CD4-positive, CD25-positive, alpha-beta regulatory T cell (primary cell): ENCODE data around the gene UBE2Q2. TPM values are rescaled to one million over a fixed set of nuclear protein-coding genes. Genes with fewer than 3 reads are reported as not detected.
"Not testable (repeated sequence)": the region's sequence is repeated elsewhere in the genome, so short reads cannot be mapped to it uniquely, and the experiment has no call there.

Source experiments
- ATAC-seq, 2 donors: fragments of 150-1000 bp; cut with Tn5 transposase; one replicate each; pipeline ENCODE4 v1.10.0; 2021; ENCODE audit warnings: low read depth in 2 of 2, moderate number of reproducible peaks in 2 of 2, moderate library complexity in 1 of 2
- DNase-seq, 3 donors: peaks; one replicate each; pipeline versions ENCODE4 v3.0.0 to v3.0.0-alpha.2; 2012 to 2022; ENCODE audit warnings: mixed read lengths in 1 of 3
- H3K27ac ChIP-seq: one replicate; pipeline ENCODE4 v1.7.0; 2013; ENCODE audit warnings: mild to moderate bottlenecking, low read length; ENCODE audit not compliant: insufficient read depth, poor library complexity, severe bottlenecking
- H3K27me3 ChIP-seq: one replicate; pipeline ENCODE4 v1.7.0; 2013; ENCODE audit warnings: low read length; ENCODE audit not compliant: control insufficient read depth, insufficient read depth
- H3K36me3 ChIP-seq: one replicate; pipeline ENCODE4 v1.7.0; 2013; ENCODE audit warnings: mild to moderate bottlenecking, low read length, moderate library complexity; ENCODE audit not compliant: control insufficient read depth, insufficient read depth
- H3K4me1 ChIP-seq: 2 replicates; pipeline ENCODE4 v1.7.0; 2013; ENCODE audit warnings: mild to moderate bottlenecking, low read length; ENCODE audit not compliant: insufficient read depth, control insufficient read depth, poor library complexity, severe bottlenecking
- H3K4me3 ChIP-seq: one replicate; pipeline ENCODE4 v1.7.0; 2013; ENCODE audit warnings: low read depth, mild to moderate bottlenecking, low read length, moderate library complexity
- H3K9me3 ChIP-seq, 2 experiments: 1 replicate in 1 of 2; 2 replicates in 1 of 2; pipeline ENCODE4 v1.7.0; 2013; ENCODE audit warnings: low read length in 2 of 2, mild to moderate bottlenecking in 1 of 2, moderate library complexity in 1 of 2; ENCODE audit not compliant: control insufficient read depth in 2 of 2
- H3K27ac Mint-ChIP-seq, 3 donors: one replicate each; pipeline ENCODE4 v1.8.0; 2020 to 2022; ENCODE audit warnings: mild to moderate bottlenecking in 3 of 3, mixed read lengths in 3 of 3, moderate library complexity in 2 of 3
- H3K27me3 Mint-ChIP-seq: one replicate; pipeline ENCODE4 v1.8.0; 2022; ENCODE audit warnings: mild to moderate bottlenecking, mixed read lengths
- H3K36me3 Mint-ChIP-seq: one replicate; pipeline ENCODE4 v1.8.0; 2020; ENCODE audit warnings: mixed read lengths
- H3K4me1 Mint-ChIP-seq, 4 donors: one replicate each; pipeline ENCODE4 v1.8.0; 2020 to 2022; ENCODE audit warnings: mixed read lengths in 4 of 4, mild to moderate bottlenecking in 1 of 4
- H3K4me3 Mint-ChIP-seq, 4 donors: one replicate each; pipeline ENCODE4 v1.8.0; 2020 to 2022; ENCODE audit warnings: mild to moderate bottlenecking in 4 of 4, mixed read lengths in 4 of 4, moderate library complexity in 3 of 4
- H3K9me3 Mint-ChIP-seq, 7 donors: one replicate each; pipeline ENCODE4 v1.8.0; 2020 to 2022; ENCODE audit warnings: mixed read lengths in 7 of 7, mild to moderate bottlenecking in 3 of 7, moderate library complexity in 2 of 7
- polyA plus RNA-seq, 4 donors: library from polyadenylated mRNA; unstranded; fragments of 300-500 nt; fragmentation: Illumina TruSeq; gene quantifications; one replicate each; pipeline ENCODE4 v1.2.3, GENCODE V29; 2021
- total RNA-seq: library from RNA; stranded (reverse); gene quantifications from one replicate; pipeline ENCODE4 v1.2.3, GENCODE V29; 2022

The UBE2Q2 gene
- total and polyA plus RNA-seq, 5 donors from 2014 or later, result 27.8 to 32.5 (median 29.5) TPM

DNA sequence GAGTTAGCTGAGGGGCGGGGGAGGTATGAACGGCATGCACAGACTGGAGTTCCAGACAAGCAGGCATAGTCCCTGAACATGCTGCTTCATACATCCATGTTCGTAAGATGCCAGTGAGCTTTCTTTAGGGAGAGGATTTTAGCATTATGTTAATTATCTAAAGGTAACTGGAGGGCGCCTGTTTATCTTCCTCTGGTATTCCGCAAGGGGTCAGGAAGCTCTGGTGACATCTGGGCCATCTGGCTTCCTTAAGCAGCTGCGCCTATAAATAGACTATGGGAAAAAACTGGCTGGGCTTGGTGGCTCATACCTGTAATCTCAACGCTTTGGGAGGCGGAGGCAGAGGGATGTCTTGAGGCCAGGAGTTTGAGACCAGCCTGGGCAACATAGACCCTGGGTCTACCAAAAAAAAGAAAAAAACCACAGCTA is 58.9 kb downstream of the UBE2Q2 start:
- H3K4me3 ChIP-seq, result no peak overlapping the region
- Mint-ChIP-seq H3K36me3 (peaks cover 3% of the 10 kb centered on the region), H3K27me3 (peaks cover 4% of the 10 kb centered on the region), H3K9me3 (no peaks in the 10 kb centered on the region), H3K27ac (peak overlapping the region; percentile 47 to 91 (median 83)), H3K4me1 (peaks cover 20 to 46% (median 29%) of the 10 kb centered on the region in 4 donors), H3K4me3 (peak overlapping the region; percentile 67 to 94 (median 81))
- no peaks in the 10 kb centered on the region for H3K27me3 ChIP-seq
- no peaks in the 10 kb centered on the region for H3K9me3 ChIP-seq
- ATAC-seq (no peak), DNase-seq (no peak)
- peaks cover 9% of the 10 kb centered on the region for H3K36me3 ChIP-seq
- H3K27ac ChIP-seq, result no peak overlapping the region
- H3K4me1 ChIP-seq, result peaks cover 20% of the 10 kb centered on the region

DNA sequence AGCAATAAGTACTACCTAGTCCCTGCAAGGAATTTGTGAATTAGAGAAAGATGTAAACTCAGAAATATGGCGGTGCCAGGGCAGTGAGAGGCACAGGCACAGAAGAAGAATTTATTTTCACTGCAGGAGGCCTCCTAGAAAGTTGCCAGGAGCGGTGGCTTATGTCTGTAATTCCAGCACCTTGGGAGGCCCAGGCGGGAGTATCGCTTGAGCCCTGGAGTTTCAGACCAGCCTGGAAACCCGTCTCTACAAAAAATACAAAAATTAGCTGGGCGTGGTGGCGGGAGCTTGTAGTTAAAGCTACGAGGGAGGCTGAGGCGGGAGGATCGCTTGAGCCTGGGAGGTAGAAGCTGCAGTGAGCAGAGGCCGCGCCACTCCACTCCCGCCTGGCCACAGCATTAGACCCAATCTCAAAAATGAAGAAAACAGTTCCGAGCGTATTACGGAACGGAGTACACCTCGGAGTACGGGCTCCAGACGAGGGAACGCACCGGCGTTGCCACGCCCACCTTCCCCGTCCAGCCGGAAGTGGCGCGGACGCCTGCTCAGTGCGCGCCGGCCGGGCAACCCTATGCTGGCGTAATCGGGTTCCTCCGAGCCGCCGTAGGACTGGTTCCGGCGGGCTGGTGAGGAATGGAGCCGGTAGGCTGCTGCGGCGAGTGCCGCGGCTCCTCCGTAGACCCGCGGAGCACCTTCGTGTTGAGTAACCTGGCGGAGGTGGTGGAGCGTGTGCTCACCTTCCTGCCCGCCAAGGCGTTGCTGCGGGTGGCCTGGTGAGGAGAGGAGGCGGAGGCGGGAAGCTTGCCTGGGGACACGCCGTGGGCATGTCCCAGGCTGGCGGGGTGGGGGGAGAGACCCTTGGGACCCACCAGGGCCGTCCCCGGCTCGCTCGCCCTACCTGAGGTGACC is 60.3 kb downstream of the UBE2Q2 start, which contains the start of gene FBXO22:
Gene FBXO22 (plus strand): TSS at position 548 of the 909 bp plus-strand sequence. CDS start 86 bp downstream, at position 634.
- H3K9me3 ChIP-seq, result no peaks in the 10 kb centered on the region
- peak within 1 kb of the TSS; percentile 85 for H3K4me3 ChIP-seq
- H3K4me3 Mint-ChIP-seq, result peak within 1 kb of the TSS; percentile 94 to 99 (median 98)
- peak within 1 kb of the TSS; percentile 73 for H3K27ac ChIP-seq
- no peaks in the 10 kb centered on the region for H3K27me3 ChIP-seq
- H3K9me3 Mint-ChIP-seq, result no peaks in the 10 kb centered on the region
- H3K4me1 ChIP-seq, result peaks cover 20% of the 10 kb centered on the region
- peaks cover 11% of the 10 kb centered on the region for H3K36me3 ChIP-seq
- DNase-seq, result peak; percentile 78 to 95 (median 88)
- peak within 1 kb of the TSS; percentile 91 to 99 (median 95) for H3K27ac Mint-ChIP-seq
- H3K27me3 Mint-ChIP-seq, result peaks cover 4% of the 10 kb centered on the region
- peaks cover 3% of the 10 kb centered on the region for H3K36me3 Mint-ChIP-seq
- ATAC-seq, result peak; percentile 97 to 98
- H3K4me1 Mint-ChIP-seq, result peaks cover 20 to 50% (median 29%) of the 10 kb centered on the region in 4 donors

DNA sequence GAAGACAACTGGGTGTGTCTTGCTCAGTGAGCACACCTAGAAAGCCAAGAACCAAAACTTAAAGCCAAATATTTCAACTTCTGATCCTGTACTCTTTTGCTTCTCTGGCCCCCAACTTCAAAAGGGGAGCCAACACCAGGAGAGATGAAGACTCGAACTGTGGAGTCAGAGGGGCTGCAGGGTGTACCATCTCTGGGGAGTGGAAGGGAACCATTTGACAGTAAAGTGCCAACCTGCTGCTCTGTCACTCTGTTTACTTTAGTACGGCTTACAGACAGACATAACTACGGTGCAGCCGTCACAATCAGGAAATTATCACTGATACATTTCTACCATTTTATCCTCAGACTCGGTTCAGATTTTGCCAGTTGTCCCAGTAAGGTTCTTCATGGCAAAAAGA is 62.0 kb downstream of the UBE2Q2 start:
- Mint-ChIP-seq H3K27me3 (peaks cover 4% of the 10 kb centered on the region), H3K27ac (peak overlapping the region; percentile 43 to 91 (median 73)), H3K4me3 (peak overlapping the region; percentile 94 to 99 (median 98)), H3K4me1 (peaks cover 30 to 64% (median 42%) of the 10 kb centered on the region in 4 donors), H3K36me3 (peaks cover 18% of the 10 kb centered on the region), H3K9me3 (no peaks in the 10 kb centered on the region)
- no peaks in the 10 kb centered on the region for H3K27me3 ChIP-seq
- peaks cover 9% of the 10 kb centered on the region for H3K36me3 ChIP-seq
- no peaks in the 10 kb centered on the region for H3K9me3 ChIP-seq
- peak overlapping the region; percentile 21 for H3K4me3 ChIP-seq
- H3K27ac ChIP-seq, result no peak overlapping the region
- H3K4me1 ChIP-seq, result peaks cover 20% of the 10 kb centered on the region
- DNase-seq (no peak), ATAC-seq (no peak)

DNA sequence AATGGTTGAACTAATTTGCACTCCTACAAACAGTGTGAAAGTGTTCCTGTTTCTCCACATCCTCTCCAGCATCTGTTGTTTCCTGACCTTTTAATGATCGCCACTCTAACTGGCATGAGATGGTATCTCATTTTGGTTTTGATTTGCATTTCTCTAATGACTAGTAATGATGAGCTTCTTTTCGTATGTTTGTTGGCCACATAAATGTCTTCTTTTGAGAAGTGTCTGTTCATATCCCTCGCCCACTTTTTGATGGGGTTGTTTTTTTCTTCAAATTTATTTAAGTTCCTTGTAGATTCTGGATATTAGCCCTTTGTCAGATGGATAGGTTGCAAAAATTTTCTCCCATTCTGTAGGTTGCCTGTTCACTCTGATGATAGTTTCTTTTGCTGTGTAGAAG is 67.1 kb downstream of the UBE2Q2 start:
- H3K4me3 ChIP-seq, ATAC-seq: not testable (repeated sequence)
- H3K4me1 Mint-ChIP-seq, result peaks cover 29 to 66% (median 44%) of the 10 kb centered on the region in 4 donors

DNA sequence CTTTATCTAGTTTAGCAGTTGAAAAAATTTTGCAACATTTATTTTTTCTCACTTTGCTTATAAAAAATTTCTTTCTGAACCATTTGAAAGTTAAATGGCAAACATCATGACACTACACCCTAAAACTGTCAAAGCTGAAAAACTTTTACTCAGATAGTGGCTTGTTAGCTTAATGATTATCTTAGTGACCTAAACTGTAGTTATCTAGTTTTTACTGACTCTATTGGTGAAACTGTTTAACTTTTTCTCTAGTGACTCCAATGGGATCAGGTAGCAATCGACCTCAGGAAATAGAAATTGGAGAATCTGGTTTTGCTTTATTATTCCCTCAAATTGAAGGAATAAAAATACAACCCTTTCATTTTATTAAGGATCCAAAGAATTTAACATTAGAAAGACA is 73.7 kb downstream of the UBE2Q2 start:
- no peak overlapping the region for H3K4me3 ChIP-seq
- no peaks in the 10 kb centered on the region for H3K27me3 ChIP-seq
- no peaks in the 10 kb centered on the region for H3K4me1 ChIP-seq
- no peaks in the 10 kb centered on the region for H3K27me3 Mint-ChIP-seq
- H3K36me3 Mint-ChIP-seq, result peaks cover 42% of the 10 kb centered on the region
- no peak for ATAC-seq
- no peak for DNase-seq
- no peaks in the 10 kb centered on the region for H3K9me3 ChIP-seq
- no peak overlapping the region for H3K27ac ChIP-seq
- H3K4me3 Mint-ChIP-seq, result no peak overlapping the region
- peaks cover 4 to 20% (median 14%) of the 10 kb centered on the region in 4 donors for H3K4me1 Mint-ChIP-seq
- H3K27ac Mint-ChIP-seq, result no peak overlapping the region
- H3K9me3 Mint-ChIP-seq, result no peaks in the 10 kb centered on the region
- peaks cover 47% of the 10 kb centered on the region for H3K36me3 ChIP-seq

More for the DNA sequence above, 67.1 kb downstream of the UBE2Q2 start:
- H3K27ac ChIP-seq, DNase-seq, H3K9me3 ChIP-seq, H3K9me3 Mint-ChIP-seq, H3K27me3 ChIP-seq, H3K27ac Mint-ChIP-seq, H3K27me3 Mint-ChIP-seq, H3K4me1 ChIP-seq: not testable (repeated sequence)
- peak overlapping the region in 1 of 4 donors; percentile 18 for H3K4me3 Mint-ChIP-seq
- peaks cover 31% of the 10 kb centered on the region for H3K36me3 ChIP-seq
- H3K36me3 Mint-ChIP-seq, result peaks cover 54% of the 10 kb centered on the region

DNA sequence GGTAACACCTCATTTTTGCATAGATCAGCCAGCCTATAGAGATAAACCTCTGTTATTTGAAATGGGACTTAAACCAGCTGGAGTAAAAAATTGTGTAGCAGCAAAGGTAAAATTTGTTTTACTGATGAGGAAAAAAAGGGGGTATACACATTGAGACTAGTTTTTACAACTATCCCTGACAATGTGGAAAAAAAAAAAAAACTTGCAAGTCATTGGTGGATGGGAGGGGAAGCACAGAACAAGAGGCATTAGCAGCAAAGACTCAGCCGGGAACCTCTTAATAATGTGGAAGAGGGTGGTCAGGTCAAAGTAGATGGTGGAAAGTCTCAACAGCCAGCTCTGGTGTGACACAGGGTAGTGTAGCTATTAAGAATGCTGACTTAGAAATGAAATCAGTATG is 74.9 kb downstream of the UBE2Q2 start:
- peaks cover 32% of the 10 kb centered on the region for H3K36me3 Mint-ChIP-seq
- H3K4me3 ChIP-seq, result no peak overlapping the region
- peaks cover 7 to 12% (median 11%) of the 10 kb centered on the region in 4 donors for H3K4me1 Mint-ChIP-seq
- DNase-seq (no peak), ATAC-seq (no peak)
- H3K27ac ChIP-seq, result no peak overlapping the region
- H3K4me3 Mint-ChIP-seq, result no peak overlapping the region
- peaks cover 50% of the 10 kb centered on the region for H3K36me3 ChIP-seq
- H3K27me3 ChIP-seq, result no peaks in the 10 kb centered on the region
- H3K9me3 ChIP-seq, result no peaks in the 10 kb centered on the region
- H3K27me3 Mint-ChIP-seq, result no peaks in the 10 kb centered on the region
- H3K9me3 Mint-ChIP-seq, result no peaks in the 10 kb centered on the region
- peak overlapping the region in 1 of 3 donors; percentile 52 for H3K27ac Mint-ChIP-seq
- H3K4me1 ChIP-seq, result no peaks in the 10 kb centered on the region

DNA sequence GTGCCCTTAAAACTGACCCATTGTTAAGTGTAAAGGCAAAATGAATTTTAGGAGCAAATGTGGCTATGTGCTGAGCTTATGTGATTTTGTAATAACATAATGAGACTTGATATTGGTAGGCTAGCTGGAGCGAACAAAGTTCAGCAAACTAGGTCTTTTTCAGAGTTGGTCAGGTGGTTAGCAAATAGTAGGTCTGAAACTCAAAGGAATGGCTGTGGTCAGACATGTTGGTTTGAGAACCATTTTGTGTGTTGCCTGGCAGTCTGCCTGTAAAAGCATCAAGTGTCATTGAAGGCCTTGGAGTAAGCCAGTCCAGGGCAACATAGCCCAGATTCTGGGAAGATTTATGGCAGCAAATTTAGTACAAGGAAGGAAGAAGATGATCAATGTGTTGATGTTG is 76.8 kb downstream of the UBE2Q2 start:
- H3K36me3 ChIP-seq, result peaks cover 31% of the 10 kb centered on the region
- no peaks in the 10 kb centered on the region for H3K27me3 Mint-ChIP-seq
- H3K4me1 Mint-ChIP-seq, result peaks cover 4 to 18% (median 17%) of the 10 kb centered on the region in 4 donors
- no peak overlapping the region for H3K27ac Mint-ChIP-seq
- H3K27me3 ChIP-seq, result no peaks in the 10 kb centered on the region
- H3K4me1 ChIP-seq, result no peaks in the 10 kb centered on the region
- ATAC-seq (no peak), DNase-seq (no peak)
- no peaks in the 10 kb centered on the region for H3K9me3 ChIP-seq
- H3K27ac ChIP-seq, result no peak overlapping the region
- H3K4me3 ChIP-seq, result no peak overlapping the region
- H3K9me3 Mint-ChIP-seq, result no peaks in the 10 kb centered on the region
- H3K36me3 Mint-ChIP-seq, result peaks cover 30% of the 10 kb centered on the region
- H3K4me3 Mint-ChIP-seq, result no peak overlapping the region
